ENCODE measurements around the gene SLC30A1.

DNA sequence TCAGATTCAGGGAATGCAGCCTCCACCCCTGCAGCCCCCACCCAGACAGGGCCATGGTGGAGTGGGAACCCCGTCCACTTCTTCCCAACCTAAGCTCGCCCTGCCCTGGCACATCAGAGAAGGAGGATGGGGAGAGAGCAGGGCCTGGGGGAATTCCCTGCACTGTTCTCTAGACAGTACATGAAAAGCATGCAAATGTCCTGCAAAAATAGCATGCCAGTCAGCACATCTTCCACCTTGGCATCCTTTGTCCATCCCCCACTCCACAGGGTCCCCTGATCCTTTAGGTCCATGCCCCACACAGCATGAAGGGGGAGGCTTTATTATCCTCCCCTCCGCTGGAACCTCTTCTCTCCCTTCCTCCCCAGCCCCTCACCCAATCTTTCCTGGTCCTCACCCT, 52.0 kb downstream of the SLC30A1 start:
- TF ChIP-seq EP300 (IDR thresholded peaks at IDR 0.05; ENCODE audit: borderline replicate concordance in 1 of 2, low read depth in 2 of 2, low read length in 2 of 2) (no peak), POLR2A (IDR thresholded peaks at IDR 0.05; ENCODE audit: control extremely low read depth in 1 of 2, low read depth in 2 of 2, low read length in 2 of 2) (no peak), ZNF274 (IDR thresholded peaks at IDR 0.05; ENCODE audit: borderline replicate concordance, extremely low read depth, low read length) (no peak), RXRA (IDR thresholded peaks at IDR 0.05; ENCODE audit: insufficient read depth, low read depth, low read length) (no peak), SIN3A (conservative IDR thresholded peaks at IDR 0.05 in 1 of 2, IDR thresholded peaks at IDR 0.05 in 1 of 2; ENCODE audit: low read depth in 1 of 2, low read length in 2 of 2) (no peak)
